ENCODE measurements around the gene METTL23. TPM values are rescaled to one million over a fixed set of nuclear protein-coding genes. Genes with fewer than 3 reads are reported as not detected.

The METTL23 gene
- total and polyA plus RNA-seq, 2 donors (not counting 3 experiments of a cell fraction or from before 2014, with no cell fraction given), result 19.5 to 33.4 TPM

GRCh38 chr17:76740329-76741118 lies 13.9 kb downstream of the METTL23 start:
- H2AFZ ChIP-seq (ENCODE audit: low read depth, low read length), result no peak overlapping the region
- DNase-seq (ENCODE audit: low read depth, low spot score) (no peak), FAIRE-seq (no peak)
- no peak overlapping the region for H3K27ac ChIP-seq (ENCODE audit: insufficient read depth, low read depth, low read length)
- no TSS peak for BruUV-seq (replicated peaks)
- H3K36me3 ChIP-seq (ENCODE audit: control insufficient read depth in 2 of 2, extremely low read depth in 1 of 2, insufficient read depth in 2 of 2, low read length in 2 of 2), result peaks cover 2 to 9% of the 10 kb centered on the region in 2 experiments
- H3K9ac ChIP-seq (replicated peaks; ENCODE audit: extremely low read depth, insufficient read depth, low read length), result no peak overlapping the region
- H3K27me3 ChIP-seq (ENCODE audit: control insufficient read depth in 2 of 2, insufficient read depth in 2 of 2, low read length in 2 of 2), result no peaks in the 10 kb centered on the region
- intact Hi-C loops (cut with micrococcal nuclease), result no loop called here
- H3K4me2 ChIP-seq (ENCODE audit: insufficient read depth, low read length), result no peak overlapping the region
- TF ChIP-seq, protein P1, sequence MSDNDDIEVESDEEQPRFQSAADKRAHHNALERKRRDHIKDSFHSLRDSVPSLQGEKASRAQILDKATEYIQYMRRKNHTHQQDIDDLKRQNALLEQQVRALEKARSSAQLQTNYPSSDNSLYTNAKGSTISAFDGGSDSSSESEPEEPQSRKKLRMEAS (IDR thresholded peaks at IDR 0.05; ENCODE audit: insufficient read depth, insufficient read length), result no peak
- TF ChIP-seq JUN (IDR thresholded peaks at IDR 0.05; ENCODE audit: borderline replicate concordance, insufficient read depth, insufficient read length, low read depth) (no peak), POLR2AphosphoS5 (IDR thresholded peaks at IDR 0.05; ENCODE audit: insufficient read depth, low read depth, low read length) (no peak), EZH2 (IDR thresholded peaks at IDR 0.05; ENCODE audit: borderline replicate concordance, low read depth, low read length, severe bottlenecking) (no peak), POLR2A (IDR thresholded peaks at IDR 0.05; ENCODE audit: low read depth, low read length) (no peak), FOS (IDR thresholded peaks at IDR 0.05; ENCODE audit: borderline replicate concordance, insufficient read depth, low read length) (no peak), MYC (IDR thresholded peaks at IDR 0.05; ENCODE audit: low read depth, low read length) (no peak)
- TF ChIP-seq, protein P2, sequence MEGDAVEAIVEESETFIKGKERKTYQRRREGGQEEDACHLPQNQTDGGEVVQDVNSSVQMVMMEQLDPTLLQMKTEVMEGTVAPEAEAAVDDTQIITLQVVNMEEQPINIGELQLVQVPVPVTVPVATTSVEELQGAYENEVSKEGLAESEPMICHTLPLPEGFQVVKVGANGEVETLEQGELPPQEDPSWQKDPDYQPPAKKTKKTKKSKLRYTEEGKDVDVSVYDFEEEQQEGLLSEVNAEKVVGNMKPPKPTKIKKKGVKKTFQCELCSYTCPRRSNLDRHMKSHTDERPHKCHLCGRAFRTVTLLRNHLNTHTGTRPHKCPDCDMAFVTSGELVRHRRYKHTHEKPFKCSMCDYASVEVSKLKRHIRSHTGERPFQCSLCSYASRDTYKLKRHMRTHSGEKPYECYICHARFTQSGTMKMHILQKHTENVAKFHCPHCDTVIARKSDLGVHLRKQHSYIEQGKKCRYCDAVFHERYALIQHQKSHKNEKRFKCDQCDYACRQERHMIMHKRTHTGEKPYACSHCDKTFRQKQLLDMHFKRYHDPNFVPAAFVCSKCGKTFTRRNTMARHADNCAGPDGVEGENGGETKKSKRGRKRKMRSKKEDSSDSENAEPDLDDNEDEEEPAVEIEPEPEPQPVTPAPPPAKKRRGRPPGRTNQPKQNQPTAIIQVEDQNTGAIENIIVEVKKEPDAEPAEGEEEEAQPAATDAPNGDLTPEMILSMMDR (IDR thresholded peaks at IDR 0.05; ENCODE audit: extremely low read depth in 1 of 2, insufficient read depth in 1 of 2, low read depth in 1 of 2, low read length in 2 of 2), result no peak
- H3K9me1 ChIP-seq (replicated peaks; ENCODE audit: control insufficient read depth, extremely low read depth, insufficient read depth, low read length), result no peaks in the 10 kb centered on the region
- dilution Hi-C loops (cut with MboI; ENCODE audit: extremely low pct_ligation_motif_present, low sequenced_read_pairs), result no loop called here
- peaks cover 14% of the 10 kb centered on the region for H3K4me1 ChIP-seq (ENCODE audit: control insufficient read depth, extremely low read depth, insufficient read depth, low read length)
- no peak overlapping the region for H3K4me3 ChIP-seq (replicated peaks in 1 of 3; ENCODE audit: insufficient read depth in 1 of 3, low read depth in 1 of 3, low read length in 3 of 3)
- no peaks in the 10 kb centered on the region for H3K9me3 ChIP-seq (replicated peaks; ENCODE audit: control insufficient read depth, insufficient read depth, low read length)
- no peaks in the 10 kb centered on the region for H4K20me1 ChIP-seq (replicated peaks; ENCODE audit: control insufficient read depth, extremely low read depth, insufficient read depth, low read length)
- peaks cover 28% of the 10 kb centered on the region for H3K79me2 ChIP-seq (ENCODE audit: control insufficient read depth, insufficient read depth, low read length)
- CTCF ChIA-PET, result interaction anchor here (2.6 kb wide), 1 partner anchor 32 kb away, joined by 7 read pairs; no protein-coding TSS in a partner anchor
- POLR2A ChIA-PET, result no interaction called here

All from endothelial cell of umbilical vein (primary cell).